CD14-positive monocyte (primary cell): ENCODE results near the gene NFS1. TPM values are rescaled to one million over a fixed set of nuclear protein-coding genes. Genes with fewer than 3 reads are reported as not detected.
"Not testable (repeated sequence)": the region's sequence is repeated elsewhere in the genome, so short reads cannot be mapped to it uniquely, and the experiment has no call there.

ENCODE experiments used
- DNase-seq, 3 donors: peaks; one replicate each; pipeline ENCODE4 v3.0.0-alpha.2; 2011 to 2022
- H2AFZ ChIP-seq: 2 replicates; pipeline ENCODE4 v1.6.0; 2012; ENCODE audit warnings: mild to moderate bottlenecking, low read depth, low read length, inconsistent platforms; ENCODE audit not compliant: insufficient read depth, poor library complexity, severe bottlenecking
- H3K27ac ChIP-seq, 2 donors: 1 replicate in 1 of 2; 2 replicates in 1 of 2; pipeline ENCODE4 v1.5.1; 2012 to 2013; ENCODE audit warnings: low read length in 2 of 2, control low read depth in 1 of 2, inconsistent platforms in 1 of 2, low read depth in 1 of 2, mild to moderate bottlenecking in 1 of 2
- H3K27me3 ChIP-seq, 2 donors: one replicate each; pipeline versions ENCODE4 v1.6.0 to v1.6.1; 2011 to 2013; ENCODE audit warnings: low read length in 2 of 2; ENCODE audit not compliant: control insufficient read depth in 2 of 2, insufficient read depth in 2 of 2
- H3K36me3 ChIP-seq, 2 donors: replicated peaks in 1 of 2; 1 replicate in 1 of 2; 2 replicates in 1 of 2; pipeline versions ENCODE4 v1.5.1 to v1.6.1; 2012 to 2013; ENCODE audit warnings: low read length in 2 of 2, control low read depth in 1 of 2, inconsistent platforms in 1 of 2, mild to moderate bottlenecking in 1 of 2; ENCODE audit not compliant: insufficient read depth in 2 of 2, control insufficient read depth in 1 of 2
- H3K4me1 ChIP-seq, 2 donors: 1 replicate in 1 of 2; 2 replicates in 1 of 2; pipeline versions ENCODE4 v1.5.1 to v1.6.1; 2012 to 2013; ENCODE audit warnings: low read length in 2 of 2, control low read depth in 1 of 2, inconsistent platforms in 1 of 2, mild to moderate bottlenecking in 1 of 2, moderate library complexity in 1 of 2; ENCODE audit not compliant: insufficient read depth in 2 of 2, control insufficient read depth in 1 of 2
- H3K4me2 ChIP-seq: replicated peaks from 2 replicates; pipeline ENCODE3; 2012; ENCODE audit warnings: low read length, moderate library complexity, mild to moderate bottlenecking; ENCODE audit not compliant: poor library complexity, severe bottlenecking; ENCODE audit errors: extremely low read depth
- H3K4me3 ChIP-seq, 3 experiments: fragments of 200-600 bp in 1 of 3; sonication (generic) in 1 of 3; replicated peaks in 1 of 3; 1 replicate in 2 of 3; 2 replicates in 1 of 3; pipeline ENCODE4 v1.5.1; 2011 to 2013; ENCODE audit warnings: low read length in 3 of 3, mild to moderate bottlenecking in 3 of 3, control low read depth in 2 of 3, low read depth in 2 of 3, inconsistent platforms in 1 of 3, moderate library complexity in 1 of 3
- H3K79me2 ChIP-seq: 2 replicates; pipeline ENCODE4 v1.6.0; 2012; ENCODE audit warnings: mild to moderate bottlenecking, control low read depth, inconsistent platforms, low read length, moderate library complexity; ENCODE audit not compliant: insufficient read depth
- H3K9ac ChIP-seq: 2 replicates; pipeline ENCODE4 v1.6.0; 2017; ENCODE audit warnings: low read length, mild to moderate bottlenecking; ENCODE audit not compliant: insufficient read depth, poor library complexity, severe bottlenecking
- H3K9me3 ChIP-seq, 2 donors: replicated peaks in 1 of 2; 1 replicate in 1 of 2; 2 replicates in 1 of 2; pipeline versions ENCODE4 v1.5.1 to v1.6.1; 2012 to 2013; ENCODE audit warnings: low read length in 2 of 2, control low read depth in 1 of 2; ENCODE audit not compliant: control insufficient read depth in 1 of 2, insufficient read depth in 1 of 2
- H4K20me1 ChIP-seq: 2 replicates; pipeline ENCODE4 v1.6.0; 2012; ENCODE audit warnings: mild to moderate bottlenecking, low read length, control low read depth, moderate library complexity; ENCODE audit not compliant: insufficient read depth
- H3K27ac Mint-ChIP-seq, 7 donors: one replicate each; pipeline ENCODE4 v1.8.0; 2020; ENCODE audit warnings: mild to moderate bottlenecking in 7 of 7, mixed read lengths in 7 of 7, moderate library complexity in 6 of 7, inconsistent platforms in 2 of 7
- H3K27me3 Mint-ChIP-seq, 3 donors: one replicate each; pipeline ENCODE4 v1.8.0; 2021 to 2022; ENCODE audit warnings: low read depth in 3 of 3, mild to moderate bottlenecking in 3 of 3, mixed read lengths in 3 of 3, moderate library complexity in 3 of 3, inconsistent platforms in 1 of 3
- H3K36me3 Mint-ChIP-seq, 2 donors: one replicate each; pipeline ENCODE4 v1.8.0; 2020; ENCODE audit warnings: mixed read lengths in 2 of 2, inconsistent platforms in 1 of 2, mild to moderate bottlenecking in 1 of 2
- H3K4me1 Mint-ChIP-seq: one replicate; pipeline ENCODE4 v1.8.0; 2020; ENCODE audit warnings: mild to moderate bottlenecking, mixed read lengths
- H3K4me3 Mint-ChIP-seq, 2 donors: one replicate each; pipeline ENCODE4 v1.8.0; 2020; ENCODE audit warnings: mild to moderate bottlenecking in 2 of 2, mixed read lengths in 2 of 2, moderate library complexity in 1 of 2
- H3K9me3 Mint-ChIP-seq, 7 donors: one replicate each; pipeline ENCODE4 v1.8.0; 2020 to 2022; ENCODE audit warnings: mixed read lengths in 7 of 7, mild to moderate bottlenecking in 6 of 7, moderate library complexity in 6 of 7, inconsistent platforms in 2 of 7
- CTCF ChIP-seq: fragments of 200-600 bp; IDR thresholded peaks from one replicate; pipeline ENCODE4 v1.8.0; 2022; ENCODE audit warnings: antibody characterized with exemption, mild to moderate bottlenecking
- WGBS: methylation state at CpG from one replicate; pipeline ENCODE4 v1.1.5; 2013; ENCODE audit warnings: missing lambda C conversion rate; ENCODE audit not compliant: insufficient coverage; 5-methylcytosine and 5-hydroxymethylcytosine counted together
- intact Hi-C, 2 donors: fragments of 100-400 bp; cut with micrococcal nuclease; formaldehyde crosslinking; loops; one replicate each; pipeline versions ENCODE4 v1.15.0 to v1.15.1; 2023
- polyA plus RNA-seq, 3 donors: library from polyadenylated mRNA; depleted of rRNA in 1 of 3; unstranded in 2 of 3; stranded (reverse) in 1 of 3; fragments of 300-500 nt in 2 of 3; fragments of >200 nt in 1 of 3; fragmentation: Illumina TruSeq in 2 of 3; gene quantifications; 1 replicate in 2 of 3; 2 replicates in 1 of 3; pipeline ENCODE4 v1.2.3, GENCODE V29; 2012 to 2021

The NFS1 gene
- polyA plus RNA-seq, 3 donors, result 18.1 to 21.4 (median 19.2) TPM

- no peaks in the 10 kb centered on the region for H3K27me3 ChIP-seq
- TF ChIP-seq CTCF, result no peak
- no peaks in the 10 kb centered on the region for H3K9me3 ChIP-seq
- H3K4me2 ChIP-seq, result no peak overlapping the region
- WGBS, result 100% methylated on average over 4 of the region's 4 CpGs
- intact Hi-C loops, result loop anchor here in 1 of 2 donors (10.0 kb wide), 1 partner anchor 1201 kb away; no protein-coding TSS in a partner anchor
- peaks cover 100% of the 10 kb centered on the region for H4K20me1 ChIP-seq
- H3K9ac ChIP-seq, result no peak overlapping the region
- DNase-seq, result no peak
- peaks cover 100% of the 10 kb centered on the region for H3K79me2 ChIP-seq
- H3K36me3 ChIP-seq, result peaks cover 98 to 100% of the 10 kb centered on the region in 2 donors
- Mint-ChIP-seq H3K9me3 (no peaks in the 10 kb centered on the region), H3K4me1 (no peaks in the 10 kb centered on the region), H3K27ac (no peak overlapping the region), H3K36me3 (peaks cover 78 to 99% of the 10 kb centered on the region in 2 donors), H3K27me3 (no peaks in the 10 kb centered on the region), H3K4me3 (no peak overlapping the region)
- no peaks in the 10 kb centered on the region for H3K4me1 ChIP-seq
- no peak overlapping the region for H2AFZ ChIP-seq
- H3K27ac ChIP-seq, result no peak overlapping the region
- H3K4me3 ChIP-seq, result no peak overlapping the region
Observed at GRCh38 chr20:35714127-35714526, 15.0 kb upstream of the NFS1 start.

GRCh38 chr20:35713120-35713519 is 14.0 kb upstream of the NFS1 start:
- H3K27me3 ChIP-seq, H3K4me3 Mint-ChIP-seq, H3K4me1 ChIP-seq, H3K27me3 Mint-ChIP-seq, H3K9me3 Mint-ChIP-seq, H3K9ac ChIP-seq, H3K4me1 Mint-ChIP-seq, DNase-seq, H3K9me3 ChIP-seq, H3K27ac ChIP-seq, H2AFZ ChIP-seq, H3K4me2 ChIP-seq, H3K4me3 ChIP-seq: not testable (repeated sequence)
- Mint-ChIP-seq H3K27ac (peak overlapping the region in 2 of 7 donors; percentile 69 to 82), H3K36me3 (peaks cover 76 to 94% of the 10 kb centered on the region in 2 donors)
- intact Hi-C loops, result loop anchor here in 1 of 2 donors (10.0 kb wide), 1 partner anchor 1202 kb away; no protein-coding TSS in a partner anchor
- Histone ChIP-seq H4K20me1 (peaks cover 100% of the 10 kb centered on the region), H3K79me2 (peaks cover 99% of the 10 kb centered on the region), H3K36me3 (peaks cover 98 to 100% of the 10 kb centered on the region in 2 donors)
- WGBS, result 85% methylated on average over 2 of the region's 9 CpGs
